NCI-H2029 treated with DMSO at 0.1 percent for 48 hours (cell line): ENCODE data around the gene LY86.

ENCODE experiments used
- DNase-seq: peaks from one replicate; lab custom pipeline; 2025; lab: John Stamatoyannopoulos, UW

LY86 gene

DNA sequence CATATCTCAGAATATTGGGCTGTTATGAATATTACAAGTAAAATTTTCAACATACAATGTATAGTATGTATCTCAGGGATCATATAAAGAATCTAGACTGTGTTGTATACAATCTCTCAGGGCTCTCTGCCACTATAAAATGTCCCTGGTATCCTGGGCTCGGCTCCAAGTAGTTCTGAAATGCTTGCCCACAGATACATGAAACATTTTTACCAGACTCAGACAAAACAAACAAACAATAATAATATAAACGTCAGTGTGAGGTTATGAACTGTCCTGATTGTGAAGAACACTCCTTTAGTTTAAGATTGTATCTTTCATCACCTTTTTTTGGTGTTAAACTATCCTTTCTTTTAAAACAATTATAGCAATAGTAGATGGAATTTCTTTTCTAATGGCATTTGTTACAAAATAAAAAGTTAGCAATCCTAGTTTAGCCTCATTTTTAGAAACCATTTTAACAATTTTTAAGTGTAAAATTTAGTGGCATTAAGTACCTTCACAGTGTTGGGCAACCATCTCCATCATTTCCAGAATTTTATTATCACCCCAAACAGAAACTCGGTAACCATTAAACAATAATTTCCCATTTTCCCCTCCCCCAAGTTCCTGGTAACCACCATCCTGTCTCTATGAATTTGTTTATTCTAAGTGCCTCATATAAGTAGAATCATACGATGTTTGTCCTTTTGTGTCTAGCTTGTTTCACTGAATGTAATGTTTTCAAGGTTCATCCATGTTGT is 17.4 kb upstream of the LY86 start:
- DNase-seq, result peak; percentile 66

GRCh38 chr6:6575143-6575542 is 13.4 kb upstream of the LY86 start:
- DNase-seq, result no peak

DNA sequence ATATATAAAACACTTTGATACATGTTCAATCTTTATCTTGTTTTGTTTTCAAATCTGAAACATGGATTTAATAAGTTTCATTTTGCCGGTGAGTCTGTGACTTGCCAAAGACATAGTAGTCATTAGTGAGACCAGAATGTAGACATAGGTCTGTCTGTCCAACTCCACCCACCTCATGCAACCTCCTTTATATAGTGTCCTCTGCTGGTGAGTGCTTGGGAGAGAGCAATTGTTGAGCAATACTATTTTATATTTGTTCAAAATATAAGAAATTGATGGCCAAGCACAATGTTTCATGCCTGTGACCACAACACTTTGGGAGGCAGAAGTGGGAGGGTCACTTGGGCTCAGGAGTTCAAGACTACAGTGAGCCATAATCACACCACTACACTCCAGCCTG is 10.8 kb upstream of the LY86 start:
- DNase-seq, result no peak

GRCh38 chr6:6579281-6579680 is 9.2 kb upstream of the LY86 start:
- DNase-seq, result no peak

GRCh38 chr6:6580225-6580856 is 8.2 kb upstream of the LY86 start:
- no peak for DNase-seq

GRCh38 chr6:6581054-6581453 is 7.5 kb upstream of the LY86 start:
- DNase-seq, result peak; percentile 83

DNA sequence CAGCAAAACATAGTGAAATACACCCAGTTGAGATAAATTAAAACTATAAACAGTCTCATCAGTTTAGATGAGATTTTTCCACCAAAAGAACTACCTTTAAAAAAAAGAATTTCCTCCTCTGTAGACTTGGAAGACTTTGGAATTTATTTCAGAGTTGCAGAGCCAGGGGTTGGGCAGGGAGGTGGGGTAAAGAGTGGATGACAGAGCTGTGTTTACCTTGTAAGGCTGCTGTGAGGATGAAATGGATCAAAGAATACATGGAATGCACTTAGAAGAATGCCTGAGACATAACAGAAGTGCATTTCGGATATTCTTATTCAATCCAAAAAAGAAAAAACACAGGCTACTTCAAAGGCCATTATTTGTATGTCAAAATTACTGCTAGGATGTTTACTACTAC is 6.4 kb upstream of the LY86 start:
- DNase-seq, result no peak

DNA sequence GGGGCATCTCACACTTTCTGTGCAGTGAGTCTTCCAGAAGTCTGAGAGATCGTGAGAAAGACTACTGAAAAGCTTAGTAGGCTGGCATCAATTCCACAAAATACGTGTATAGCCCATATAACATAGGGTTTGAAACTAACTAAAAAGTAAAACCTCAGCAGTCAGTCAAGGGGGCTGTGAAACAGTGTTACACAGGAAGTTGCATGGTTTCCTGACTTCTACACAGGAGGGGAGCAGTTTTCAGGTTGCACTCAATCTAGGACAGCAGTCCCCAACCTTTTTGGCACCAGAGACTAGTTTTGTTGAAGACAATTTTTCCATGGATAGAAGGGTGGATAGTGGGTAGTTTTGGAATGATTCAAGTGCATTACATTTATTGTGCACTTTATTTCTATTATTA is 4.7 kb upstream of the LY86 start:
- no peak for DNase-seq

GRCh38 chr6:6584310-6585002 is 4.1 kb upstream of the LY86 start:
- DNase-seq, result no peak

- DNase-seq, result no peak
These were observed 3.6 kb upstream of the LY86 start for GRCh38 chr6:6585003-6585311.

DNA sequence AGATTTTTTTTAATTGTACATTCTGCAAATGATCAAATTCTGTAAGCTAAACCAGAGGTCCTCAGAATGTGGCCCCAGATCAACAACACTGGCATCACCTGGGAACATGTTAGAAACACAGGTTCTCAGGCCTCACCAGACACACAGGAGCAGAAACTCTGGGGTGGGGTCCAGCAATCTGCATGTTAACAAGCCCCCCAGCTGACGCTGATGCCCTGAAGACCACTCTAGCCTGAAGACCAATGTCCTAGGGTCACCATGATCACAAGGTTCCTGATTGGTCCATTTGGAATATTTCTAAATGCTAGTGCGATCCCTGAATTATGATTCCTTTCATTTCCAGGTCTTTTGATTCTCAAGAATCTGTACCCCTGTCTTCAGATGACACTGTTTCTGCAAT is 2.4 kb upstream of the LY86 start:
- no peak for DNase-seq

- DNase-seq, result no peak
These were observed 1.6 kb upstream of the LY86 start for GRCh38 chr6:6586671-6587526.

DNA sequence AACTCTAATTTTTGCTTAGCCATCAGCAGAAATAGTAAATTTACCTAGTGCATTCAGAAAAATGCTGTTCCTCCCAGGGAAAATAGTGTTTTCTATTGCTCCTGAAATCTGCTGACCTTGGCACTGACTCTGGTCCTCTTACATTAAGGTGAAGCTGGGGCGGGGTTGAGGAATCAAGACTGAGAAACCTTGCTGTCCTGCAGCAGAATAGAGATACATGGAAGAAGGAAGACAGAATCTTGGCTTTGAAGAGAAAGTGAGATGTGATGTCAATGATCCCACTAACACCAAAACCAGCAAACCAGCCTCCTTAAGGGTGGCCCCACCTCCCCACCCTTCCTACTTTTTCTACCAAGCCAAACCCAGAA is 840 bp upstream of the LY86 start:
- DNase-seq, result no peak

DNA sequence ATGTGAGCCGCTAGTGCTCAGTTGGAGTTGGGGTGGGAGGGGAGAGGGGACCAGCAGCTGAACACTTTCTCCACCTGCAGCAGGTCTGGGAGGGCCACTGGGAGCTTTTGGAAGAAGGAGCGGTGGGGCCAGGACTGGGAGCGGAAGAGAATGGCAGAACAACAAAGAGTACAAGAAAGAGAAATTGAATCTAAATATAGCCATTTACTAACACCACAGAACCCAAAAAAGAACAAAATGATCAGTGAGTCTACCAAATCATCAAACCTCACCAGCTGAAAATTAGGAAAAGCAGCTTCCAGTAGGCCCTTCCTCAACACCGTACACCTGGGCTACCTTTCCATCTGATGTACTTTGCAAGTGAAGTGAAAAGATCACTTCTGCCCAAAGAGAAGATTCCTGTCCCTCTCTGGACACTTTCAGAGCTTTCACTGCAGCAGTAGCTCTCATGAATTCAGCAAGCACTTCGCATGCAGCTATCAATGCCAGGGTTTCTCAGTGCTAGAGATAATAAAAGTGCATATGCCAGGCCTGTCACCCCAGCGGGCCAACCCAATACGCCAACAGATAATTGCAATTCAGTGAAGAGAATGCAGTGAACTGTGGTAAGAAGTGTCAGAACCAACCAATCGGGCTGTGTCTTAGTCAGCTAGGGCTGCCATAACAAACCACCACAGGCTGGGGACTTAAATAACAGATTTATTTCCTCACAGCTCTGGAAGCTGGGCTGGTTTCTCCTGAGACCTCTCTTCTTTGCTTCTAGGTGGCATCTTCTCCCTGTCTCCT is 597 bp downstream of the LY86 start:
- no peak for DNase-seq

GRCh38 chr6:6590530-6590929 is 2.0 kb downstream of the LY86 start:
- DNase-seq, result no peak

DNA sequence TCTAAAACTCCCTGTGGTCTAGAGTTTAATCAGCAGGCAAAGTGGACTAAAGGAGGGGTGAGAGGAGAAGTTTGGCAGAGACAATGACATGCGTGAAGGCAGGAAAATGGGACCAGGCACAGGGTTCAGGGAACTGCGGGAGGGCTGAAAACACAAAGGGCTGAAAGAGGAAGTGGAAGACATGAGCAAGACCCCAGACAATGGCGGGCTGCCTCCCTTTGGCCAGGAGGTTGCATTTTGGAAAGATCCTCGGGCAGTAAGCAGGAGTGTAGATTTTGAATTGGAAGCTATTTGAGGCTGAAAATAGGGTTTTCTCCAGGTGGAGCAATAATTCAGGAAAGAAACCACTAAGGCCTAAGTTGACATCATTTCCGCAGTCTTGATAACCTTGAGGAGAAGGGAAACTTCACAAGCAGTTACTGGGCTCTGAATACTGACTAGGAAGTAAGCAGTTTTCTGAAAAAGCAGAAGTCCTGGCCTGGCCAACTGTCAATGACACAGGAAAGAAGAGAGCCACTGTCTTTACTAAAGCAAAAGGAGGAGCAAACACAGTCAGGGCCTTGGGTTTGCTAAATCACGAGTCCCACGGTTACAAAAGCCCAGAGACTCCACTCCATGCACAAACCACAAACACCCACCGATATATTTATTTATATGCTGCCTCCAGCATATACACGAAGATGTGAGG is 3.4 kb downstream of the LY86 start:
- no peak for DNase-seq

DNA sequence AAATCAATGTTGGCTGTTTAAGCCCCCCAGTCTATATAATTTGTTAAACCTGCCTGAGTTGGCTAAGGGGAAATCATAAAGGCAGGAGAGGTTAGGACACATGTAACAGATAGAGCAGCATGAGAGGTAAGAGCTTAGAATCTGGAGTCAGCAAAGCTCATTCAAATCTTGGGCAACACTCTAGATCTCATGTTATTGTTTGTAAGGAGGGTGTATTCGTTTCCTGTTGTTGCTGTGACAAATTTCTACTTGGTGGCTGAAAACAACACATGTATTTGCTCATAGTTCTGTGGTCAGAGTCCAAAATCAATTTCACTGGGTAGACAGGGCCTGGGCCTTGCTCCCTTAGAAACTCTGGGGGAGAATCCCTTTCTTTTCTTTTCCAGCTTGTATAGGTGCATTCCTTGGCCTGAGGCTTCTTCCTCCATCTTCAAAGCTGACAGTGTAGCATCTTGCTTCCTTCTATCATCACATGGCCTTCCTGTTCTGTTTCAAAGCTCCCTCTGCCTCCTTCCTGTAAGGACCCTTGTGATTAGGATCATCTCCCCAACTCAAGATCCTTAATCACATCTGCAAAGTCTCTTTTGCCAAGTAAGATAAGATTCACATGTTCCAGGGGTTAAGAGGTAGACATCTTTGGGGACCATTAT is 4.4 kb downstream of the LY86 start:
- DNase-seq, result no peak

- no peak for DNase-seq
These were observed 5.4 kb downstream of the LY86 start for GRCh38 chr6:6593867-6594468.

- DNase-seq, result no peak
These were observed 6.5 kb downstream of the LY86 start for GRCh38 chr6:6595025-6595424.

GRCh38 chr6:6595952-6596351 is 7.4 kb downstream of the LY86 start:
- DNase-seq, result no peak
